PC-3 (cell line): Measurements from ENCODE around the gene ITIH5.
"Not testable (repeated sequence)": the region's sequence is repeated elsewhere in the genome, so short reads cannot be mapped to it uniquely, and the experiment has no call there.

Experiments
- CTCF ChIP-seq: fragments of 300-600 bp; sonication (generic); conservative IDR thresholded peaks from 2 replicates; pipeline ENCODE4 v1.5.1; 2017; ENCODE audit warnings: antibody characterized with exemption, low read depth, mild to moderate bottlenecking, low read length
- EZH2 ChIP-seq: fragments of 300-600 bp; sonication (generic); IDR thresholded peaks from one replicate; pipeline ENCODE4 v1.6.1; 2017; ENCODE audit warnings: antibody characterized with exemption, mild to moderate bottlenecking, low read length; ENCODE audit not compliant: unreplicated experiment

DNA sequence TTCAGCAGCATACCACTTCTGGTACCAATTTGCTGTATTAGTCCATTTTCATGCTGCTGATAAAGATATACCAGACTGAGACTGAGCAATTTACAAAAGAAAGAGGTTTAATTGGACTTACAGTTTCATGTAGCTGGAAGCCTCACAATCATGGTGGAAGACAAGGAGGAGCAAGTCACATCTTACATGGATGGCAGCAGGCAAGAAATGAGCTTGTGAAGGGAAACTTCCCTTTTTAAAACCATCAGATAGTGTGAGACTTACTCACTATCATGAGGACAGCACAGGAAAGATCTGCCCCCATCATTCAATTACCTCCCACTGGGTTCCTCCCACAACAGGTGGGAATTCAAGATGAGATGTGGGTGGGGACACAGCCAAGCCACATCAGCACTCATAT is 26.4 kb upstream of the ITIH5 start:
- TF ChIP-seq CTCF, EZH2: not testable (repeated sequence)
